ENCODE data around the gene FHOD3. TPM values are rescaled to one million over a fixed set of nuclear protein-coding genes. Genes with fewer than 3 reads are reported as not detected.

Gene FHOD3
- total RNA-seq, 4 donors from 2014 or later, result 15.6 to 25.9 (median 21.6) TPM

DNA sequence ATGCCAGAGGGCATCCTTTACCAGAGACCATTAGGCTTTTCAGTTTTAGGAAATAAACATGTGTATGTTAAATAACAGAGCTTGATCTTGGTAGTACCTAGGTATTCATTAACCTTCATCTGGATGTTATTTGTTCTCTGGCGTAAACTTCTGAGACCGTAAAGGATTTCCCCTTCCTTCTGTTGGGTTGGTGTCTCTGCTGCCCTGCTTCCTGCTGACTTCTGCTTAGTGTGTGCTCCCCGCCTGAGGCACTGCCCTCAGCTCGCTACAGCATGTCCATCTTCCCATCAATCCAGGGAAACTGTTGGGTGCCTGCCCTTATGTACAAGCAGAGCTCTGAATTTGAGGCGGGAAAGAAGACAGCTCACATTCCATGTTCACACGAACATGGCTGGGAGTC lies 353.4 kb downstream of the FHOD3 start:
- Histone ChIP-seq H3K9me3 (no peaks in the 10 kb centered on the region), H3K4me1 (no peaks in the 10 kb centered on the region), H3K4me3 (no peak overlapping the region), H3K27me3 (no peaks in the 10 kb centered on the region), H3K36me3 (no peaks in the 10 kb centered on the region), H3K27ac (no peak overlapping the region)
- WGBS, 2 donors, result 69 to 76% methylated on average over 6 of the region's 6 CpGs
- DNase-seq (ENCODE audit: low spot score in 2 of 2), result no peak
- TF ChIP-seq CTCF (IDR thresholded peaks at IDR 0.05), result no peak
- TF ChIP-seq EP300 (IDR thresholded peaks at IDR 0.05), result no peak
- TF ChIP-seq POLR2A (IDR thresholded peaks at IDR 0.05), result no peak

DNA sequence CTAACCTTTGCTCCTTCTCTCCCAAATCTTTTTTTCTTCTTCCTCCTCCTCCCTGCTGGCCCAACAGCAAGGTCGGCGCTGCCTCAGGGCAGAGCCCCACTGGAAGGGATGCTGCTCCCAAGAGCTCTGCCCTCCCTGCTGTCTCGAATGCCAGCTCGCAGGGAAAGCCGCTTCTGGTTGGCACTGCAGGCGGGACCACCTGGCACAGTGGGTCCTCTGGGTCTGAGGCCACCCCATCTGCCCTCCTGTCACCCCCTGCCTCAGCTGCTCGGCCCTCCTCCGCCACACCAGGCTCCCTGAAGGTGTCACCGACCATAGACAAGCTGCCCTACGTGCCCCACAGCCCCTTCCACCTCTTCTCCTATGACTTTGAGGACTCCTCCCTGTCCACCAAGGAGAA lies 355.0 kb downstream of the FHOD3 start:
- no peak for DNase-seq (ENCODE audit: low spot score in 2 of 2)
- H3K4me1 ChIP-seq, result no peaks in the 10 kb centered on the region
- 86 to 92% methylated on average over 10 of the region's 10 CpGs for WGBS, 2 donors

DNA sequence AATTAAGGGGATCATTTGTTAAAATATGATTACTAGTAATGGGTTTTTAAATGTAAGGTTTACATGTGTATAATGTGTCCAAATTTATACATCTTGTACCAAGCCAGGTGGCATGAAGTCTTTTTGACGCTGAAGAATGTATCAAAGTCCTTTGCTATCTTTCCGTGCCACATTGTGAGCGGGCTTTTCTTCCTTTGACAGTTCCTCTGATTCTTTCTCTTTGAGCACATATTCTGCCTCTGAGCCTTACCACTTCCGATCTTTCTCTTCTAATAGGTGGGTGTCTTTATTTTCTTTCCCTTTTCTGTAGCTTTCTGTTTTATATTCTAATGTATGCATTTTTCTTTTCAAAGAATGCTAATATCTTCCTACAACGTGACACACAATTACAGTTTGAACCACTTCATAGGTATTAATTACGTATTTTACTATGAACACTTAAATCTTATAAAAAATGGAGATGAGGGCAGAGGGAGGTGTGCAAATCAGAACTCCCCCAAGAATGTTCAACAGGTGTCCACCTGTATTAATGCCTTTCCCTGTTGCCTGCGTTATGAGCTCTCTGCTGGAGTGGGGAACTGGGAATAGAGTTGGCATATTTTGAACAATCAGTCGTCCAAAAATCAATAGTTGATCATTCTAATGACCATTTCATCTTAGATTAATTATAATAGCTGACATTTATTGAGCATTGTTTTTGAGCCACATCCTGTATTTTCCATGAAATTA lies 355.8 kb downstream of the FHOD3 start:
- no peaks in the 10 kb centered on the region for H3K4me1 ChIP-seq
- DNase-seq (ENCODE audit: low spot score in 2 of 2), result no peak
- no peak for TF ChIP-seq EP300 (IDR thresholded peaks at IDR 0.05)
- no peak for TF ChIP-seq CTCF (IDR thresholded peaks at IDR 0.05)
- no peak overlapping the region for H3K27ac ChIP-seq
- no peaks in the 10 kb centered on the region for H3K27me3 ChIP-seq
- H3K9me3 ChIP-seq, result no peaks in the 10 kb centered on the region
- no peaks in the 10 kb centered on the region for H3K36me3 ChIP-seq
- WGBS, 2 donors, result 77 to 80% methylated on average over 8 of the region's 8 CpGs
- no peak overlapping the region for H3K4me3 ChIP-seq

More for the DNA sequence above, 355.0 kb downstream of the FHOD3 start:
- H3K9me3 ChIP-seq, result no peaks in the 10 kb centered on the region
- no peaks in the 10 kb centered on the region for H3K36me3 ChIP-seq
- no peak overlapping the region for H3K27ac ChIP-seq
- TF ChIP-seq CTCF (IDR thresholded peaks at IDR 0.05) (no peak), POLR2A (IDR thresholded peaks at IDR 0.05) (no peak), EP300 (IDR thresholded peaks at IDR 0.05) (no peak)
- H3K4me3 ChIP-seq, result no peak overlapping the region
- no peaks in the 10 kb centered on the region for H3K27me3 ChIP-seq

DNA sequence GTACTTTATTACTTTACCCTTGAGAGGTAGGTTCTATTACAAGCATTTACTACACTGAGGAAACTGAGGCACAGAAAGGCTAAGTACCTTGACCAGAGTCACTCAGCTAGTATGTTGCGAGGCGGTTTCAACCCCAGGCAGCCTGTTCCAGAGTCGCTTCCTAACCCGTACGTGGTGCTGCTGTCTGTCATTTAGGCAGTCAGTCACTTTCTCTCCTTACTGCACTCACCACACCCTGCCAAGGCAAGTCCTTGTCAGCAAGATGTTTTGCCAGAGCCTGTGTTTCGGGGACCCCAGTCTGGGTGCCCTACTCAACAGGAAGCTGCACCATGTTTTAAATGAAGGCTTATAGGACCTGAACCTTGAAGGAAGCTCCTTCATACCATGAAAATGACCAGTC lies 356.4 kb downstream of the FHOD3 start:
- Histone ChIP-seq H3K9me3 (no peaks in the 10 kb centered on the region), H3K27me3 (no peaks in the 10 kb centered on the region), H3K4me3 (no peak overlapping the region), H3K36me3 (no peaks in the 10 kb centered on the region), H3K27ac (no peak overlapping the region), H3K4me1 (no peaks in the 10 kb centered on the region)
- whole genome bisulfite sequencing, 2 donors, result 90 to 96% methylated on average over 6 of the region's 6 CpGs
- DNase-seq (ENCODE audit: low spot score in 2 of 2), result no peak
- TF ChIP-seq POLR2A (IDR thresholded peaks at IDR 0.05), result no peak
- no peak for TF ChIP-seq EP300 (IDR thresholded peaks at IDR 0.05)
- TF ChIP-seq CTCF (IDR thresholded peaks at IDR 0.05), result no peak

GRCh38 chr18:36655074-36655473 lies 357.6 kb downstream of the FHOD3 start:
- no peaks in the 10 kb centered on the region for H3K27me3 ChIP-seq
- H3K36me3 ChIP-seq, result no peaks in the 10 kb centered on the region
- DNase-seq (ENCODE audit: low spot score in 2 of 2), result no peak
- H3K4me3 ChIP-seq, result no peak overlapping the region
- TF ChIP-seq EP300 (IDR thresholded peaks at IDR 0.05), result no peak
- no peak for TF ChIP-seq CTCF (IDR thresholded peaks at IDR 0.05)
- TF ChIP-seq POLR2A (IDR thresholded peaks at IDR 0.05), result no peak
- no peaks in the 10 kb centered on the region for H3K4me1 ChIP-seq
- no peaks in the 10 kb centered on the region for H3K9me3 ChIP-seq
- no peak overlapping the region for H3K27ac ChIP-seq
- WGBS, 2 donors, result 59 to 65% methylated on average over 6 of the region's 6 CpGs
